ENCODE data around the gene ZNF236.

- TF ChIP-seq CTCF (IDR thresholded peaks at IDR 0.05): no peak
- no peak for TF ChIP-seq POLR2A (IDR thresholded peaks at IDR 0.05)
These were observed 115.2 kb downstream of the ZNF236 start for GRCh38 chr18:76937597-76937996.
